ENCODE measurements around the gene YOD1.

- TF ChIP-seq REST (IDR thresholded peaks at IDR 0.05; ENCODE audit: insufficient replicate concordance, low read depth) (no peak), CTCF (IDR thresholded peaks at IDR 0.05; ENCODE audit: insufficient read depth, low read length) (no peak)
Measured at GRCh38 chr1:207085887-207086286, 34.9 kb upstream of the YOD1 start.
